A673 (cell line): ENCODE measurements around the gene UBAP2L. TPM values are rescaled to one million over a fixed set of nuclear protein-coding genes. Genes with fewer than 3 reads are reported as not detected.

Experiments used
- BruUV-seq: library from RNA; stranded (reverse); fragments of 400-500 nt; replicated peaks from 2 replicates; lab custom pipeline; 2021; lab: Mats Ljungman, UMichigan
- CTCF ChIA-PET: fragments of 300-600 bp; sonication (Branson Sonifier 250); formaldehyde crosslinking; loops from one replicate; lab custom pipeline; 2022; ENCODE audit warnings: antibody characterized with exemption; lab: Charles Lee
- POLR2A ChIA-PET: fragments of 300-600 bp; sonication (Branson Sonifier 250); formaldehyde crosslinking; loops from one replicate; lab custom pipeline; 2022; ENCODE audit warnings: antibody characterized with exemption; ENCODE audit not compliant: low non-redundant PET; lab: Charles Lee
- DNase-seq: peaks from one replicate; pipeline ENCODE4 v3.0.0-alpha.2; 2015; ENCODE audit warnings: low spot score
- H3K27ac ChIP-seq: fragments of 200-600 bp; sonication (generic); 2 replicates; pipeline ENCODE4 v1.5.1; 2016; ENCODE audit warnings: mixed run types, low read depth, mild to moderate bottlenecking, mixed read lengths, antibody characterized with exemption, low read length; ENCODE audit not compliant: poor library complexity, severe bottlenecking
- H3K27me3 ChIP-seq: fragments of 200-600 bp; sonication (generic); replicated peaks from 2 replicates; pipeline ENCODE4 v1.6.1; 2017; ENCODE audit warnings: mixed run types, low read depth, mild to moderate bottlenecking, mixed read lengths, antibody characterized with exemption, low read length; ENCODE audit not compliant: insufficient read depth, poor library complexity
- H3K36me3 ChIP-seq: fragments of 200-600 bp; sonication (generic); 2 replicates; pipeline ENCODE4 v1.6.1; 2016; ENCODE audit warnings: mixed run types, mild to moderate bottlenecking, mixed read lengths, antibody characterized with exemption, low read length; ENCODE audit not compliant: insufficient read depth, poor library complexity, severe bottlenecking
- H3K4me1 ChIP-seq: fragments of 200-600 bp; sonication (generic); 2 replicates; pipeline ENCODE4 v1.6.1; 2017; ENCODE audit warnings: mixed run types, mild to moderate bottlenecking, mixed read lengths, antibody characterized with exemption, low read length; ENCODE audit not compliant: insufficient read depth, poor library complexity, severe bottlenecking
- H3K4me3 ChIP-seq: fragments of 200-600 bp; sonication (generic); 2 replicates; pipeline ENCODE4 v1.5.1; 2016; ENCODE audit warnings: low read depth, mixed run types, mild to moderate bottlenecking, mixed read lengths, low read length; ENCODE audit not compliant: poor library complexity, severe bottlenecking
- H3K9me3 ChIP-seq: fragments of 200-600 bp; sonication (generic); 2 replicates; pipeline ENCODE4 v1.6.1; 2016; ENCODE audit warnings: mixed run types, low read depth, mild to moderate bottlenecking, mixed read lengths, antibody characterized with exemption, low read length; ENCODE audit not compliant: poor library complexity, severe bottlenecking
- EZH2 ChIP-seq: fragments of 200-600 bp; sonication (generic); IDR thresholded peaks from 2 replicates; pipeline ENCODE4 v1.6.1; 2017; ENCODE audit warnings: borderline replicate concordance, low read depth, mild to moderate bottlenecking, mixed read lengths, antibody characterized with exemption, low read length; ENCODE audit not compliant: poor library complexity, severe bottlenecking
- intact Hi-C: fragments of 100-400 bp; cut with micrococcal nuclease; formaldehyde crosslinking; loops from one replicate; pipeline ENCODE4 v1.10.0; 2022; ENCODE audit not compliant: unreplicated experiment
- total RNA-seq: library from RNA; stranded (reverse); gene quantifications from 2 replicates; pipeline ENCODE4 v1.2.3, GENCODE V29; 2021
- TF ChIP-seq, protein P1 (sequence below): fragments of 300-800, 200-600 bp; sonication (generic); conservative IDR thresholded peaks from 2 replicates; pipeline ENCODE4 v1.5.1; 2017; ENCODE audit warnings: low read depth, mild to moderate bottlenecking, antibody characterized with exemption, low read length, moderate library complexity, mixed read lengths

Gene UBAP2L
- total RNA-seq, 1 experiment from 2014 or later = 269 TPM

DNA sequence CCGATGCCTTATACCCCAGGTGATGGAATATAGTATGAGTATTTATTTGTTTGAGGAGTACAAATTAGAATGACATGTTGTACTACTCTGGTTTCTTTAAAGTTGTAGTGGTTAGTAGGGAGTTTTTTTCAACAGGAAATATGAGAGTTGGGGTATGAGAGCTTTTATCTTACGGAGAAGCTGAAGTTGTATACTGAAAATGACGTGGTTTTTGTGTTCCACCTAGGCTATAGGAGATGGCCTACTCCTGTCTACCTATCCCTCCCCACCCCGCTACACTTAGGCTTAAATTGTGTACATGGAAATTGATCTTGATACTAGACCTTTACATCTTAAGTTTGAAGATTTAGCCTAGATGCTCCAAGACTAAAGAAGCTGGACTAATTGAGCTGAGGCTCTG lies 44.8 kb downstream of the UBAP2L start:
- TF ChIP-seq, protein P1, sequence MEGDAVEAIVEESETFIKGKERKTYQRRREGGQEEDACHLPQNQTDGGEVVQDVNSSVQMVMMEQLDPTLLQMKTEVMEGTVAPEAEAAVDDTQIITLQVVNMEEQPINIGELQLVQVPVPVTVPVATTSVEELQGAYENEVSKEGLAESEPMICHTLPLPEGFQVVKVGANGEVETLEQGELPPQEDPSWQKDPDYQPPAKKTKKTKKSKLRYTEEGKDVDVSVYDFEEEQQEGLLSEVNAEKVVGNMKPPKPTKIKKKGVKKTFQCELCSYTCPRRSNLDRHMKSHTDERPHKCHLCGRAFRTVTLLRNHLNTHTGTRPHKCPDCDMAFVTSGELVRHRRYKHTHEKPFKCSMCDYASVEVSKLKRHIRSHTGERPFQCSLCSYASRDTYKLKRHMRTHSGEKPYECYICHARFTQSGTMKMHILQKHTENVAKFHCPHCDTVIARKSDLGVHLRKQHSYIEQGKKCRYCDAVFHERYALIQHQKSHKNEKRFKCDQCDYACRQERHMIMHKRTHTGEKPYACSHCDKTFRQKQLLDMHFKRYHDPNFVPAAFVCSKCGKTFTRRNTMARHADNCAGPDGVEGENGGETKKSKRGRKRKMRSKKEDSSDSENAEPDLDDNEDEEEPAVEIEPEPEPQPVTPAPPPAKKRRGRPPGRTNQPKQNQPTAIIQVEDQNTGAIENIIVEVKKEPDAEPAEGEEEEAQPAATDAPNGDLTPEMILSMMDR = no peak
- TF ChIP-seq EZH2 = no peak
- intact Hi-C loops = no loop called here
- no peak overlapping the region for H3K4me3 ChIP-seq
- H3K4me1 ChIP-seq = no peaks in the 10 kb centered on the region
- no peak overlapping the region for H3K27ac ChIP-seq
- BruUV-seq = no TSS peak
- no peak for DNase-seq
- ChIA-PET CTCF (no interaction called here), POLR2A (no interaction called here)
- peaks cover 83% of the 10 kb centered on the region for H3K36me3 ChIP-seq
- no peaks in the 10 kb centered on the region for H3K27me3 ChIP-seq
- H3K9me3 ChIP-seq = no peaks in the 10 kb centered on the region

DNA sequence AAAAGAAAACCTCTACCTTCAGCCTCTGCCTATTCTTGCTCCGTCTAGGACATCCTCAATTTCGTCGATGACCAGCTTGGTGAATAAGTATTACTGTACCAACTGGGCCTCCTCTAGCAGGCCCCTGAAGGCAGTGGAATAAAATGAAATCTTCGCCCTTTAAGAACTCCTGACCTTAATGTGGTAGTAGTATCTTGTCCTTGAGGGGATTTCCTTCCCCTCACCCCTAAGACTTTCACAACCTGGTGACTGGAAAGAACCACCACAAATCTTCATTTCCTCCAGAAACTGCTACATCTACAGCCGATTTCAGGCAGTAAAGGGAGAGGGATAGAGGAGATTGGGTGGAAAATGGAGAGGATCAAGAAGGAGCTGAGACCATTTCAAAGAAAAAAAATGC lies 50.1 kb downstream of the UBAP2L start:
- H3K27me3 ChIP-seq = no peaks in the 10 kb centered on the region
- CTCF ChIA-PET = no interaction called here
- intact Hi-C loops = no loop called here
- no peak overlapping the region for H3K27ac ChIP-seq
- no peaks in the 10 kb centered on the region for H3K9me3 ChIP-seq
- TF ChIP-seq EZH2 = no peak
- TF ChIP-seq, protein P1 = no peak
- no peak for DNase-seq
- BruUV-seq = no TSS peak
- peaks cover 58% of the 10 kb centered on the region for H3K36me3 ChIP-seq
- H3K4me3 ChIP-seq = no peak overlapping the region
- POLR2A ChIA-PET = no interaction called here
- H3K4me1 ChIP-seq = peaks cover 7% of the 10 kb centered on the region

- Histone ChIP-seq H3K27me3 (no peaks in the 10 kb centered on the region), H3K9me3 (no peaks in the 10 kb centered on the region), H3K4me1 (peaks cover 7% of the 10 kb centered on the region), H3K27ac (peak within 1 kb of the TSS; percentile 86), H3K4me3 (peak within 1 kb of the TSS; percentile 85), H3K36me3 (peaks cover 46% of the 10 kb centered on the region)
- intact Hi-C loops = loop anchor here (1.0 kb wide), 1 partner anchor 73 kb away; no protein-coding TSS in a partner anchor
- TF ChIP-seq EZH2 = no peak
- TF ChIP-seq, protein P1 = peak; percentile 84
- BruUV-seq = no TSS peak
- ChIA-PET CTCF (interaction anchor here (0.7 to 1.1 kb wide), 2 partner anchors 73 to 274 kb away, joined by 3 to 4 read pairs; no protein-coding TSS in a partner anchor), POLR2A (interaction anchor here (0.6 kb wide), 1 partner anchor 200 kb away, joined by 8 read pairs; no protein-coding TSS in a partner anchor)
- peak; percentile 98 for DNase-seq
Measured at GRCh38 chr1:154272217-154272998, 51.7 kb downstream of the UBAP2L start, which contains the start of gene HAX1. Gene HAX1 (plus strand): TSS chr1:154272629. CDS start chr1:154272724, 95 bp downstream.
